Jurkat, Clone E6-1 (cell line): Measurements from ENCODE around the gene DPY19L3.
"Not testable (repeated sequence)": the region's sequence is repeated elsewhere in the genome, so short reads cannot be mapped to it uniquely, and the experiment has no call there.

Experiments
- DNase-seq: peaks from one replicate; pipeline ENCODE4 v3.0.0-alpha.2; 2011; ENCODE audit warnings: low read depth, low spot score
- H3K4me3 ChIP-seq: 2 replicates; pipeline ENCODE4 v1.5.1; 2011; ENCODE audit warnings: mild to moderate bottlenecking, low read length, control low read depth, moderate library complexity

The DPY19L3 gene

GRCh38 chr19:32475141-32476031 is 69.8 kb downstream of the DPY19L3 start:
- no peak for DNase-seq
- H3K4me3 ChIP-seq, result no peak overlapping the region

GRCh38 chr19:32476032-32476350 is 70.4 kb downstream of the DPY19L3 start:
- DNase-seq, result no peak
- H3K4me3 ChIP-seq, result no peak overlapping the region

- no peak for DNase-seq
- H3K4me3 ChIP-seq, result no peak overlapping the region
These were observed 74.8 kb downstream of the DPY19L3 start for GRCh38 chr19:32480321-32480720.

- H3K4me3 ChIP-seq, result no peak overlapping the region
- no peak for DNase-seq
These were observed 78.0 kb downstream of the DPY19L3 start for GRCh38 chr19:32483574-32483973.

- no peak for DNase-seq
- no peak overlapping the region for H3K4me3 ChIP-seq
These were observed 84.4 kb downstream of the DPY19L3 start for GRCh38 chr19:32489971-32490370.

- DNase-seq, result no peak
- H3K4me3 ChIP-seq, result no peak overlapping the region
These were observed 91.8 kb downstream of the DPY19L3 start for GRCh38 chr19:32497391-32497790.

GRCh38 chr19:32498648-32499200 is 93.2 kb downstream of the DPY19L3 start:
- H3K4me3 ChIP-seq, result no peak overlapping the region
- DNase-seq, result peak; percentile 15

GRCh38 chr19:32512498-32512897 is 106.9 kb downstream of the DPY19L3 start:
- not testable (repeated sequence) for DNase-seq

GRCh38 chr19:32519023-32519422 is 113.5 kb downstream of the DPY19L3 start:
- DNase-seq, result peak; percentile 82
- no peak overlapping the region for H3K4me3 ChIP-seq

More at GRCh38 chr19:32512498-32512897, 106.9 kb downstream of the DPY19L3 start:
- not testable (repeated sequence) for H3K4me3 ChIP-seq

- H3K4me3 ChIP-seq, result no peak overlapping the region
- no peak for DNase-seq
These were observed 117.4 kb downstream of the DPY19L3 start for GRCh38 chr19:32522967-32523366.

GRCh38 chr19:32526895-32527294 is 121.3 kb downstream of the DPY19L3 start:
- DNase-seq, result no peak
- H3K4me3 ChIP-seq, result no peak overlapping the region

- no peak overlapping the region for H3K4me3 ChIP-seq
- no peak for DNase-seq
These were observed 125.2 kb downstream of the DPY19L3 start for GRCh38 chr19:32530773-32531172.

- no peak overlapping the region for H3K4me3 ChIP-seq
- DNase-seq, result no peak
These were observed 126.7 kb downstream of the DPY19L3 start for GRCh38 chr19:32532233-32532632.
